Activated naive CD4-positive, alpha-beta T cell treated with anti-CD3 and anti-CD28 coated beads, Interleukin-2, amount 10 ng/mL, durations not matched to agents 7 days and 5 days (primary cell): ENCODE data around the gene RAB40B.
A peak's percentile ranks its signal among the peaks of the same experiment; 100 is the strongest.
"Not testable (repeated sequence)": the region's sequence is repeated elsewhere in the genome, so short reads cannot be mapped to it uniquely, and the experiment has no call there.

Experiments used
- CTCF ChIA-PET: fragments of 350-600 bp; sonication (Branson Sonifier 250); formaldehyde crosslinking; loops from one replicate; lab custom pipeline; 2021; ENCODE audit warnings: antibody characterized with exemption; lab: Charles Lee
- DNase-seq: peaks from one replicate; pipeline ENCODE4 v3.0.0-alpha.2; 2020
- H3K27ac Mint-ChIP-seq: one replicate; pipeline ENCODE4 v1.8.0; 2021; ENCODE audit warnings: mild to moderate bottlenecking, moderate library complexity, mixed read lengths
- H3K27me3 Mint-ChIP-seq: one replicate; pipeline ENCODE4 v1.8.0; 2021; ENCODE audit warnings: mild to moderate bottlenecking, mixed read lengths
- H3K36me3 Mint-ChIP-seq: one replicate; pipeline ENCODE4 v1.8.0; 2021; ENCODE audit warnings: mixed read lengths
- H3K4me1 Mint-ChIP-seq: one replicate; pipeline ENCODE4 v1.8.0; 2021; ENCODE audit warnings: mixed read lengths
- H3K4me3 Mint-ChIP-seq: one replicate; pipeline ENCODE4 v1.8.0; 2021; ENCODE audit warnings: mild to moderate bottlenecking, moderate library complexity, mixed read lengths
- H3K9me3 Mint-ChIP-seq: one replicate; pipeline ENCODE4 v1.8.0; 2021; ENCODE audit warnings: mixed read lengths

The RAB40B gene

GRCh38 chr17:82661717-82662683 lies 36.5 kb downstream of the RAB40B start:
- no peaks in the 10 kb centered on the region for H3K36me3 Mint-ChIP-seq
- CTCF ChIA-PET, result no interaction called here

GRCh38 chr17:82659886-82660285 lies 38.6 kb downstream of the RAB40B start:
- Mint-ChIP-seq H3K27ac (no peak overlapping the region), H3K4me1 (no peaks in the 10 kb centered on the region), H3K27me3 (no peaks in the 10 kb centered on the region), H3K4me3 (no peak overlapping the region), H3K9me3 (peaks cover 7% of the 10 kb centered on the region), H3K36me3 (no peaks in the 10 kb centered on the region)
- CTCF ChIA-PET, result interaction anchor here (0.6 kb wide), 1 partner anchor 9 kb away, joined by 3 read pairs; no protein-coding TSS in a partner anchor
- no peak for DNase-seq

More at GRCh38 chr17:82661717-82662683, 36.5 kb downstream of the RAB40B start:
- Mint-ChIP-seq H3K27ac (no peak overlapping the region), H3K4me3 (no peak overlapping the region), H3K4me1 (no peaks in the 10 kb centered on the region), H3K9me3 (peaks cover 7% of the 10 kb centered on the region), H3K27me3 (no peaks in the 10 kb centered on the region)
- no peak for DNase-seq

GRCh38 chr17:82658796-82659452 lies 39.6 kb downstream of the RAB40B start:
- Mint-ChIP-seq H3K4me1 (no peaks in the 10 kb centered on the region), H3K36me3 (no peaks in the 10 kb centered on the region)

GRCh38 chr17:82658331-82658730 lies 40.2 kb downstream of the RAB40B start:
- no peak overlapping the region for H3K27ac Mint-ChIP-seq
- no peaks in the 10 kb centered on the region for H3K36me3 Mint-ChIP-seq
- no peaks in the 10 kb centered on the region for H3K4me1 Mint-ChIP-seq
- peaks cover 7% of the 10 kb centered on the region for H3K9me3 Mint-ChIP-seq
- DNase-seq, result no peak
- H3K4me3 Mint-ChIP-seq, result no peak overlapping the region
- CTCF ChIA-PET, result no interaction called here
- no peaks in the 10 kb centered on the region for H3K27me3 Mint-ChIP-seq

More at GRCh38 chr17:82658796-82659452, 39.6 kb downstream of the RAB40B start:
- H3K9me3 Mint-ChIP-seq, result peaks cover 7% of the 10 kb centered on the region
- CTCF ChIA-PET, result interaction anchor here (0.6 kb wide), 1 partner anchor 10 kb away, joined by 3 read pairs; no protein-coding TSS in a partner anchor
- H3K4me3 Mint-ChIP-seq, result no peak overlapping the region
- H3K27me3 Mint-ChIP-seq, result no peaks in the 10 kb centered on the region
- no peak overlapping the region for H3K27ac Mint-ChIP-seq
- DNase-seq, result no peak

GRCh38 chr17:82657926-82658325 lies 40.6 kb downstream of the RAB40B start:
- Mint-ChIP-seq H3K9me3 (peaks cover 7% of the 10 kb centered on the region), H3K4me3 (no peak overlapping the region), H3K27me3 (no peaks in the 10 kb centered on the region), H3K36me3 (no peaks in the 10 kb centered on the region), H3K4me1 (no peaks in the 10 kb centered on the region), H3K27ac (no peak overlapping the region)
- no peak for DNase-seq
- CTCF ChIA-PET, result no interaction called here

GRCh38 chr17:82656266-82656665 lies 42.2 kb downstream of the RAB40B start:
- Mint-ChIP-seq H3K4me1 (no peaks in the 10 kb centered on the region), H3K27ac (no peak overlapping the region), H3K9me3 (peaks cover 7% of the 10 kb centered on the region), H3K4me3 (no peak overlapping the region), H3K27me3 (peaks cover 6% of the 10 kb centered on the region), H3K36me3 (no peaks in the 10 kb centered on the region)
- CTCF ChIA-PET, result no interaction called here
- no peak for DNase-seq

- Mint-ChIP-seq H3K9me3 (peaks cover 7% of the 10 kb centered on the region), H3K27ac (no peak overlapping the region), H3K36me3 (no peaks in the 10 kb centered on the region), H3K4me3 (no peak overlapping the region), H3K27me3 (peaks cover 6% of the 10 kb centered on the region), H3K4me1 (no peaks in the 10 kb centered on the region)
- DNase-seq, result no peak
- CTCF ChIA-PET, result no interaction called here
These were observed 43.0 kb downstream of the RAB40B start for GRCh38 chr17:82655523-82655922.

- Mint-ChIP-seq H3K27ac (no peak overlapping the region), H3K4me3 (no peak overlapping the region), H3K36me3 (no peaks in the 10 kb centered on the region), H3K9me3 (peaks cover 4% of the 10 kb centered on the region), H3K4me1 (no peaks in the 10 kb centered on the region), H3K27me3 (peaks cover 7% of the 10 kb centered on the region)
- CTCF ChIA-PET, result interaction anchor here (0.6 kb wide), 1 partner anchor 39 kb away, joined by 3 read pairs; no protein-coding TSS in a partner anchor
- DNase-seq, result no peak
These were observed 43.4 kb downstream of the RAB40B start for GRCh38 chr17:82655038-82655479.

- not testable (repeated sequence) for H3K4me3 Mint-ChIP-seq, H3K36me3 Mint-ChIP-seq, DNase-seq, H3K9me3 Mint-ChIP-seq, H3K27ac Mint-ChIP-seq, H3K4me1 Mint-ChIP-seq
- H3K27me3 Mint-ChIP-seq, result peaks cover 12% of the 10 kb centered on the region
- CTCF ChIA-PET, result interaction anchor here (0.6 kb wide), 1 partner anchor 40 kb away, joined by 3 read pairs; no protein-coding TSS in a partner anchor
These were observed 43.9 kb downstream of the RAB40B start for GRCh38 chr17:82654611-82655010.

GRCh38 chr17:82653651-82654528 lies 44.6 kb downstream of the RAB40B start:
- Mint-ChIP-seq H3K27me3 (peaks cover 15% of the 10 kb centered on the region), H3K4me3 (no peak overlapping the region), H3K27ac (no peak overlapping the region), H3K36me3 (no peaks in the 10 kb centered on the region), H3K9me3 (no peaks in the 10 kb centered on the region), H3K4me1 (peaks cover 3% of the 10 kb centered on the region)
- DNase-seq, result no peak
- CTCF ChIA-PET, result no interaction called here

GRCh38 chr17:82650723-82651122 lies 47.8 kb downstream of the RAB40B start:
- no peak overlapping the region for H3K27ac Mint-ChIP-seq
- DNase-seq, result no peak
- H3K36me3 Mint-ChIP-seq, result peaks cover 4% of the 10 kb centered on the region
- CTCF ChIA-PET, result no interaction called here
- no peak overlapping the region for H3K4me3 Mint-ChIP-seq
- H3K27me3 Mint-ChIP-seq, result peaks cover 15% of the 10 kb centered on the region
- H3K4me1 Mint-ChIP-seq, result peaks cover 18% of the 10 kb centered on the region
- no peaks in the 10 kb centered on the region for H3K9me3 Mint-ChIP-seq

GRCh38 chr17:82649501-82650261 lies 48.8 kb downstream of the RAB40B start:
- Mint-ChIP-seq H3K4me3 (peak overlapping the region; percentile 46), H3K27me3 (peaks cover 15% of the 10 kb centered on the region), H3K27ac (peak overlapping the region; percentile 62), H3K4me1 (peaks cover 23% of the 10 kb centered on the region), H3K36me3 (peaks cover 9% of the 10 kb centered on the region), H3K9me3 (no peaks in the 10 kb centered on the region)
- CTCF ChIA-PET, result no interaction called here
- no peak for DNase-seq

- Mint-ChIP-seq H3K36me3 (peaks cover 13% of the 10 kb centered on the region), H3K4me1 (peaks cover 28% of the 10 kb centered on the region), H3K27ac (peak overlapping the region; percentile 77), H3K27me3 (peaks cover 15% of the 10 kb centered on the region), H3K4me3 (peak overlapping the region; percentile 60), H3K9me3 (no peaks in the 10 kb centered on the region)
- peak; percentile 72 for DNase-seq
- CTCF ChIA-PET, result no interaction called here
These were observed 49.7 kb downstream of the RAB40B start for GRCh38 chr17:82648742-82649331.
